K562 (cell line): ENCODE results near the gene RHOC. TPM values are rescaled to one million over a fixed set of nuclear protein-coding genes. Genes with fewer than 3 reads are reported as not detected.
A peak's percentile ranks its signal among the peaks of the same experiment; 100 is the strongest.

Experiments
- ARNT ChIP-seq, 2 experiments: fragments of 450-650 bp; IDR thresholded peaks; 2 replicates each; pipeline ENCODE4 v1.6.1; 2016; ENCODE audit warnings: mild to moderate bottlenecking in 1 of 2
- CC2D1A ChIP-seq: fragments of 450-650 bp; IDR thresholded peaks from 2 replicates; pipeline ENCODE4 v1.6.1; 2017; ENCODE audit warnings: mild to moderate bottlenecking
- CREB3L1 ChIP-seq: fragments of 450-650 bp; IDR thresholded peaks from 2 replicates; pipeline ENCODE4 v1.6.1; 2014; ENCODE audit warnings: low read depth, mild to moderate bottlenecking, moderate library complexity, borderline replicate concordance
- ETV6 ChIP-seq, 3 experiments: fragments of 150-350 bp in 1 of 3; sonication (generic) in 1 of 3; formaldehyde crosslinking in 1 of 3; IDR thresholded peaks; 2 replicates each; pipeline versions ENCODE4 v1.6.1 to v1.8.0; 2014 to 2022; ENCODE audit warnings: borderline replicate concordance in 2 of 3, low read depth in 2 of 3, antibody characterized with exemption in 1 of 3, low read length in 1 of 3, mild to moderate bottlenecking in 1 of 3, missing genetic modification reagents in 1 of 3
- RBM17 ChIP-seq: fragments of 200-400 bp; formaldehyde crosslinking; IDR thresholded peaks from 2 replicates; pipeline ENCODE4 v1.6.1; 2017; ENCODE audit warnings: low read depth, mild to moderate bottlenecking, low read length, borderline replicate concordance
- TFAM ChIP-seq: fragments of 250-450 bp; sonication (Bioruptor Pico); conservative IDR thresholded peaks from 2 replicates; pipeline ENCODE4 v1.5.0; 2021; ENCODE audit warnings: mild to moderate bottlenecking, moderate library complexity
- XRCC4 ChIP-seq: IDR thresholded peaks from one replicate; pipeline ENCODE4 v1.6.1; 2011; ENCODE audit not compliant: insufficient read depth, insufficient read length; ENCODE audit errors: extremely low read depth
- ZFP1 ChIP-seq: fragments of 450-650 bp; formaldehyde crosslinking; IDR thresholded peaks from 2 replicates; pipeline ENCODE4 v1.4.0; 2020; ENCODE audit warnings: mild to moderate bottlenecking, mixed read lengths
- ZNF445 ChIP-seq: fragments of 250-450 bp; sonication (Bioruptor Pico); IDR thresholded peaks from 2 replicates; pipeline ENCODE4 v1.4.0; 2020; ENCODE audit warnings: low read depth, mild to moderate bottlenecking, moderate library complexity
- polyA plus RNA-seq, 8 experiments: library from polyadenylated mRNA; depleted of rRNA in 4 of 8; stranded (reverse) in 5 of 8; unstranded in 3 of 8; fragments of >200 nt; fragmentation: Nextera tagmentation in 2 of 8; fragmentation: Illumina TruSeq in 1 of 8; extraction: Ambion mirVana in 2 of 8; extraction: Trizol in 1 of 8; gene quantifications; 2 replicates each; pipeline versions ENCODE4 v1.2.1 to v1.2.3, GENCODE V29; 2011 to 2014; ENCODE audit warnings: inconsistent platforms in 1 of 8, missing spikeins in 1 of 8
- total RNA-seq, 7 experiments: library from RNA; depleted of rRNA in 6 of 7; stranded (reverse); fragments of >200 nt in 6 of 7; fragmentation: Illumina TruSeq in 2 of 7; extraction: Trizol in 2 of 7; gene quantifications; 2 replicates each; pipeline versions ENCODE4 v1.2.1 to v1.2.3, GENCODE V29; 2011 to 2021; ENCODE audit warnings: low replicate concordance in 1 of 7
- TF ChIP-seq, protein P1 (sequence below): fragments of 450-650 bp; formaldehyde crosslinking; IDR thresholded peaks from 2 replicates; pipeline ENCODE4 v1.4.0; 2020; ENCODE audit warnings: mild to moderate bottlenecking, moderate library complexity
- TF ChIP-seq, protein P2 (sequence below): sonication (generic); formaldehyde crosslinking; IDR thresholded peaks from 2 replicates; pipeline ENCODE4 v1.8.1; 2022; ENCODE audit warnings: missing genetic modification reagents
- TF ChIP-seq, protein P3 (sequence below): sonication (generic); formaldehyde crosslinking; IDR thresholded peaks from 2 replicates; pipeline ENCODE4 v1.8.1; 2023; ENCODE audit warnings: mild to moderate bottlenecking, missing genetic modification reagents
- TF ChIP-seq, protein P4 (sequence below): sonication (generic); formaldehyde crosslinking; IDR thresholded peaks from 2 replicates; pipeline ENCODE4 v1.8.0; 2022; ENCODE audit warnings: missing genetic modification reagents, mild to moderate bottlenecking, borderline replicate concordance

RHOC gene
- total and polyA plus RNA-seq, 9 of the 15 experiments (the other 6 are each of a cell fraction or from before 2014, with no cell fraction given), result 35.2 to 364 (median 204) TPM

GRCh38 chr1:112707221-112708001 lies 484 bp upstream of the RHOC start (continued):
- TF ChIP-seq, protein P1, sequence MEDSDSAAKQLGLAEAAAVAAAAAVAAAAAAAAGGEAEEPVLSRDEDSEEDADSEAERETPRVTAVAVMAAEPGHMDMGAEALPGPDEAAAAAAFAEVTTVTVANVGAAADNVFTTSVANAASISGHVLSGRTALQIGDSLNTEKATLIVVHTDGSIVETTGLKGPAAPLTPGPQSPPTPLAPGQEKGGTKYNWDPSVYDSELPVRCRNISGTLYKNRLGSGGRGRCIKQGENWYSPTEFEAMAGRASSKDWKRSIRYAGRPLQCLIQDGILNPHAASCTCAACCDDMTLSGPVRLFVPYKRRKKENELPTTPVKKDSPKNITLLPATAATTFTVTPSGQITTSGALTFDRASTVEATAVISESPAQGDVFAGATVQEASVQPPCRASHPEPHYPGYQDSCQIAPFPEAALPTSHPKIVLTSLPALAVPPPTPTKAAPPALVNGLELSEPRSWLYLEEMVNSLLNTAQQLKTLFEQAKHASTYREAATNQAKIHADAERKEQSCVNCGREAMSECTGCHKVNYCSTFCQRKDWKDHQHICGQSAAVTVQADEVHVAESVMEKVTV, result peak; percentile 94
- no peak for TF ChIP-seq XRCC4
- no peak; the same call in 1 of the 2 replicates for TF ChIP-seq CREB3L1
- TF ChIP-seq, protein P2, sequence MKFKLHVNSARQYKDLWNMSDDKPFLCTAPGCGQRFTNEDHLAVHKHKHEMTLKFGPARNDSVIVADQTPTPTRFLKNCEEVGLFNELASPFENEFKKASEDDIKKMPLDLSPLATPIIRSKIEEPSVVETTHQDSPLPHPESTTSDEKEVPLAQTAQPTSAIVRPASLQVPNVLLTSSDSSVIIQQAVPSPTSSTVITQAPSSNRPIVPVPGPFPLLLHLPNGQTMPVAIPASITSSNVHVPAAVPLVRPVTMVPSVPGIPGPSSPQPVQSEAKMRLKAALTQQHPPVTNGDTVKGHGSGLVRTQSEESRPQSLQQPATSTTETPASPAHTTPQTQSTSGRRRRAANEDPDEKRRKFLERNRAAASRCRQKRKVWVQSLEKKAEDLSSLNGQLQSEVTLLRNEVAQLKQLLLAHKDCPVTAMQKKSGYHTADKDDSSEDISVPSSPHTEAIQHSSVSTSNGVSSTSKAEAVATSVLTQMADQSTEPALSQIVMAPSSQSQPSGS, result no peak
- TF ChIP-seq ZFP1 (CRISPR knock-in tag), result no peak
- TF ChIP-seq ETV6 (IDR thresholded peaks at IDR 0.05; ENCODE audit: borderline replicate concordance in 1 of 2, low read depth in 2 of 2, low read length in 1 of 2), result no peak
- TF ChIP-seq ETV6 (CRISPR knock-in tag; IDR thresholded peaks at IDR 0.05; ENCODE audit: borderline replicate concordance), result no peak
- no peak for TF ChIP-seq RBM17
- no peak for TF ChIP-seq ZNF445 (CRISPR knock-in tag)
- TF ChIP-seq TFAM, result no peak
- TF ChIP-seq, protein P3, sequence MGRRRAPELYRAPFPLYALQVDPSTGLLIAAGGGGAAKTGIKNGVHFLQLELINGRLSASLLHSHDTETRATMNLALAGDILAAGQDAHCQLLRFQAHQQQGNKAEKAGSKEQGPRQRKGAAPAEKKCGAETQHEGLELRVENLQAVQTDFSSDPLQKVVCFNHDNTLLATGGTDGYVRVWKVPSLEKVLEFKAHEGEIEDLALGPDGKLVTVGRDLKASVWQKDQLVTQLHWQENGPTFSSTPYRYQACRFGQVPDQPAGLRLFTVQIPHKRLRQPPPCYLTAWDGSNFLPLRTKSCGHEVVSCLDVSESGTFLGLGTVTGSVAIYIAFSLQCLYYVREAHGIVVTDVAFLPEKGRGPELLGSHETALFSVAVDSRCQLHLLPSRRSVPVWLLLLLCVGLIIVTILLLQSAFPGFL (CRISPR knock-in tag), result no peak
- TF ChIP-seq, protein P4, sequence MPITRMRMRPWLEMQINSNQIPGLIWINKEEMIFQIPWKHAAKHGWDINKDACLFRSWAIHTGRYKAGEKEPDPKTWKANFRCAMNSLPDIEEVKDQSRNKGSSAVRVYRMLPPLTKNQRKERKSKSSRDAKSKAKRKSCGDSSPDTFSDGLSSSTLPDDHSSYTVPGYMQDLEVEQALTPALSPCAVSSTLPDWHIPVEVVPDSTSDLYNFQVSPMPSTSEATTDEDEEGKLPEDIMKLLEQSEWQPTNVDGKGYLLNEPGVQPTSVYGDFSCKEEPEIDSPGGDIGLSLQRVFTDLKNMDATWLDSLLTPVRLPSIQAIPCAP (CRISPR knock-in tag), result no peak
- TF ChIP-seq ARNT (IDR thresholded peaks at IDR 0.05), result no peak
- TF ChIP-seq CC2D1A, result peak; percentile 86
